HG02678 (cell line): ENCODE results near the gene WFS1.

Experiments
- ATAC-seq: cut with Tn5 transposase; IDR thresholded peaks from one replicate; pipeline ENCODE4 v1.9.1; 2021; ENCODE audit warnings: mild to moderate bottlenecking, moderate library complexity; ENCODE audit not compliant: unreplicated experiment

Gene WFS1

DNA sequence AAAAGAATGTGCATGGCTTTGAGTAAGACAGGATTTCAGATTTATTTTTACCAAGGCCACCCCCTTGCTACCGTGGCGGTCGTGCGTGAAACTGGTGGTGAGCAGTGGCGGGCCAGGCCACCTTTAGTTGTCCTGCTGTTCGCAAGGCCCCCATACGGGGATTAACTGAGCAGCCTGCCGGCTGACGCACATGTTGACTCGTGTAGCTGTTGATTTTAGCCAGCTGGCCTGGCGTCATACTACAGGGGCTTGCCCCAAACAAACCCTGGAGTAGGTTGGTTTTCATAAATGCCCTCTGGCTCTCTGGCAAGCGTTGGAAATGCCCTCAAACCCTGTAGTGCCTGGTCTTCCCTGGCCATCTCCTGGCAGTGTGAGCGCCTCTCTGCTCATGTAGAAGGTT is 28.4 kb downstream of the WFS1 start:
- no peak for ATAC-seq

DNA sequence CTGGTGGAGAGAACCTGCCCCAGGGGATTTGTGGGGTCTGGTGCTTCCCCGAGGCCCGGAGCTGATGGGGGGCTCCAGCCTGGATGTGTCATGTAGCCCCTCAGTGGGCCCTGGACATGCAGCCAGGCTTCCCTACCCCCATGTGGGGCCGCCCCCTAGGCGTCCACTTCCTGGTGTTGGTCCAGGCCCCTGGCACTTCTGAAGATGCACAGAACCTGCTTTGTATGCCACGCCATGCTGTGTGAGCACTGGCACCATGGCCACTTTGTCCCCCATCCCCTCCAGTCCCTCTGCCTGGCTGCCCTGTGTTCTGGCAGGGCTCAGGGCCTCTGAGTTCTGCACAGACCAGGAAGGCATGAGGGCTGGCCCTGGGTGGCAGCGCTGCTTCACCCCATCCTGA is 29.2 kb downstream of the WFS1 start:
- ATAC-seq: no peak

DNA sequence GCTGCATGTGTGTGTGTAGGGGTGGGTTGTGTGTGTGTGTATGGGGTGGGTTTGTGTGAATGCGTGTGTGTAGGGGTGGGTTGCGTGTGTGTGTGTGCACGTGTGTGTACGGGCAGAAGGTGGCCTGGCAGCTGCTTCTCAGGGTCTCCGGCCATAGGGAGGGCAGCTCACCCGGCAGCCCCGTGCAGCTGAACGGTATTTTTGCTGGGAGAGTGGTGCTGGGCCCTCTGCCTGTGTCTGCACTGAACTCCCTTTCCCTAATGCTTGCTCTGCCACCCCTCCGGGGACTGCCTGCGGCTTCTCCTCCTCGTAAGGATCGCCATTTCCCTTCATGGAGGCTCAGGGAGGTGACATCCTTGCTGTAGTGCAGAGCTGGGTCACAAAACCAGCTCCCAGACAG is 30.2 kb downstream of the WFS1 start:
- ATAC-seq: no peak

DNA sequence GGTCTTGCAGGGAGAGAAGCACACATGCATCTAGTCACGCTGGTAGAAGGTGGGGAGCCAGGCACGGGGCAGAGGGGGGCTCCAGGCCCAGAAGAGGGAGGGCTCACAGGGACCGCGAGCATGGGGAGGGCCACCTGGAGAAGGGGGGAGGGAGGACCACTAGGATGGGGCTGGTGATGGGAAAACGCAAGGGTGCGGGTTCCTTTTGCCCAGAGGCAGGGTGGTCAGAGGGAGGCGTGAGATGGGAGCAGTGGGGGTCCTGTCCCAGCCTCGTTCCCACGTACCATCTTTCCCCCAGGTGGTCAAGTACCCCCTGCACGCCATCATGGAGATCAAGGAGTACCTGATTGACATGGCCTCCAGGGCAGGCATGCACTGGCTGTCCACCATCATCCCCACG is 30.7 kb downstream of the WFS1 start:
- no peak for ATAC-seq

DNA sequence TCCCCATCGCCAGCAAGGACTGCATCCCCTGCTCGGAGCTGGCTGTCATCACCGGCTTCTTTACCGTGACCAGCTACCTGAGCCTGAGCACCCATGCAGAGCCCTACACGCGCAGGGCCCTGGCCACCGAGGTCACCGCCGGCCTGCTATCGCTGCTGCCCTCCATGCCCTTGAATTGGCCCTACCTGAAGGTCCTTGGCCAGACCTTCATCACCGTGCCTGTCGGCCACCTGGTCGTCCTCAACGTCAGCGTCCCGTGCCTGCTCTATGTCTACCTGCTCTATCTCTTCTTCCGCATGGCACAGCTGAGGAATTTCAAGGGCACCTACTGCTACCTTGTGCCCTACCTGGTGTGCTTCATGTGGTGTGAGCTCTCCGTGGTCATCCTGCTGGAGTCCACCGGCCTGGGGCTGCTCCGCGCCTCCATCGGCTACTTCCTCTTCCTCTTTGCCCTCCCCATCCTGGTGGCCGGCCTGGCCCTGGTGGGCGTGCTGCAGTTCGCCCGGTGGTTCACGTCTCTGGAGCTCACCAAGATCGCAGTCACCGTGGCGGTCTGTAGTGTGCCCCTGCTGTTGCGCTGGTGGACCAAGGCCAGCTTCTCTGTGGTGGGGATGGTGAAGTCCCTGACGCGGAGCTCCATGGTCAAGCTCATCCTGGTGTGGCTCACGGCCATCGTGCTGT is 31.5 kb downstream of the WFS1 start:
- no peak for ATAC-seq

DNA sequence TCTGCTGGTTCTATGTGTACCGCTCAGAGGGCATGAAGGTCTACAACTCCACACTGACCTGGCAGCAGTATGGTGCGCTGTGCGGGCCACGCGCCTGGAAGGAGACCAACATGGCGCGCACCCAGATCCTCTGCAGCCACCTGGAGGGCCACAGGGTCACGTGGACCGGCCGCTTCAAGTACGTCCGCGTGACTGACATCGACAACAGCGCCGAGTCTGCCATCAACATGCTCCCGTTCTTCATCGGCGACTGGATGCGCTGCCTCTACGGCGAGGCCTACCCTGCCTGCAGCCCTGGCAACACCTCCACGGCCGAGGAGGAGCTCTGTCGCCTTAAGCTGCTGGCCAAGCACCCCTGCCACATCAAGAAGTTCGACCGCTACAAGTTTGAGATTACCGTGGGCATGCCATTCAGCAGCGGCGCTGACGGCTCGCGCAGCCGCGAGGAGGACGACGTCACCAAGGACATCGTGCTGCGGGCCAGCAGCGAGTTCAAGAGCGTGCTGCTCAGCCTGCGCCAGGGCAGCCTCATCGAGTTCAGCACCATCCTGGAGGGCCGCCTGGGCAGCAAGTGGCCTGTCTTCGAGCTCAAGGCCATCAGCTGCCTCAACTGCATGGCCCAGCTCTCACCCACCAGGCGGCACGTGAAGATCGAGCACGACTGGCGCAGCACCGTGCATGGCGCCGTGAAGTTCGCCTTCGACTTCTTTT is 32.2 kb downstream of the WFS1 start:
- no peak for ATAC-seq

DNA sequence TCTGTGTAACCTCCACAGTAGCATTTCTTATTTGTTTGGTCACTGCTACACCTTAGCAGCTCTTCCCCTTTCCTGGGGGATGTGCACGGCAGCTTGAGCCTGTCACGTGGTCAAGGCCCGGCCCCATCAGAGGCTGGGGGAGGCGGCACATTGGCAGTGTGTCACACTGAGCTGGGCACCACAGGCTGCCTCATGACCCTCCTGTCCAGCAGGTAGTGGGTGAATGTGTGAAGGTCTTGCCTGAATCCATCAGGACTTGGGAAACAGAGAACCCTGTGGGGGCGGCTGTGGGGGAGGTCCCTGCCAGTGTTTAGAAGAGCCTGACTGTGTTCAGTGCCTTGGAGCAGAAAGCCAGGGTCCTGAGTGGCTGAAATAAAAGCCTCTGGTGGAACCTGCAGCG is 33.2 kb downstream of the WFS1 start:
- ATAC-seq: no peak

DNA sequence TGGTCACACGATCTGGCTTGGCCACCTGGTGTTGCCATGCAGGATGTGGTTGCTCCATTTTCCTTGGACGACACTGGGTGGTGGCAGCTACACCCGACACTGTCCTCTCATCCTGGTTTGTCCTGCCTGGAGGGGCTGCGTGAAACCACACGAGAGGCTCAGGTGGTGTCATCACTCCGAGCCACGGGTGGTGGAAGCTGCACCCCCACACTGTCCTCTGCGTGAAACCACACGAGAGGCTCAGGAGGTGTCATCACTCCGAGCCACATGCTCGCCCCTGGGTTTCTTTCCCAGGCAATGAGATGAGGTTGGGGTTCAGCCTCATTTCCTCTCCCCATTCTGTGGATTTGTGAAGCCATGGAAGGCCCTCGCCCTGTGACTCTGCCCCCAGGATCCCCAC is 34.3 kb downstream of the WFS1 start:
- ATAC-seq: no peak

DNA sequence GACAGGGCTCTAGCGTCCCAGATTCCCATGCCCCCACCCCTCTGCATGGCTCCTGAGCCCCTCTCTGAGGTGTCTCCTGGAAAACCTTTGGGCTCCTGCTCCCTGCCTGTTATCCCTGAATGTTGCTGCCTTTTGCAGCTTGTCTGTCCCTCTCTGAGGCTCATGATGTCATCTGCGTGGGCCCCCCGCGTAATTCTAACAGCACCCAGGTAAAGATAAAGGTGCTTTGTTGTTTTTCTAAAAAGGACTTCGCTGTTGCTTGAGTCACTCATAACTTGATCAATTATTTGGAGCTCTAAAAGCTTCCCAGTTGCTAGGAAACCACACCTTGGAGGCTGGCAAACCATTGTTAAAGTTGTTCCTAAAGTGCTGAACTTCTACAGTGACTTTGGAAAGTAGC is 36.6 kb downstream of the WFS1 start:
- ATAC-seq: no peak

DNA sequence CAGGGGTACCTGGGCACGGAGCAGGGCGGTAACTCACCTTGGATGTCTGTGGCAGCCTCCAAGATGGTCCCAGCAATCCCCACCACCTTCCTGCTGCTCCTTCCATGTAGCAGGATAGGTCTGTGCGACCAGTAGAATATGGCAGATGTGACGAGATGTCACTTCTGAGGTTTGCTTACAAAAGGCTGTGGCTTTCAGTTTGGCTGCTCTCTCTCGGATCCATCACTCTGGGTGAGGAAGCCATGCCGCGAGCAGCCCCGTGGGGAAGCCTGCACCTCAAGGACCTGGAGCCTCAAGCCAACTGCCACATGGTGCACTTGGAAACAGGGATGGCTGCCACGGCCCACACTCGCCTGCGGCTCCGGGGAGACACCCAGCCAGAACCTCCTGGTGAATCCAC is 37.6 kb downstream of the WFS1 start:
- no peak for ATAC-seq

DNA sequence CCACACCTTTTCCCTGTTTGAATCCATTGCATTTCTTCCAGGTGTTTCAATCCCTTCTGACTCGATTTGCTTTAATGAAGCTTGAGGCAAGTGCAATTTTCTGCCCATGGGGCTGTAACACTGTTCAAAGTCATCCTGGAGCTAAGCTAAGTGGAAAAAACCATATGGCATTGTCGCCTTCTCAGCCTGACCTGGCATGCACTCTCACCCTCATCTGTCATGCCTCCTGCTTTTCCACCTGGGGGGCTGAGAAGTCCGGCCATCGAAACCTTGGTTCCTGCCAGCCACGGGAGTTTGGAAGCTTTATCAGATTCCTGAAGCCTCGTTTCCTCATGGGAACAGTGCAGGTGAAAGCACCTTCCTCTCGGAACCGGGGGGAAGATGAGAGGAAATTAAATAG is 38.2 kb downstream of the WFS1 start:
- ATAC-seq: no peak

DNA sequence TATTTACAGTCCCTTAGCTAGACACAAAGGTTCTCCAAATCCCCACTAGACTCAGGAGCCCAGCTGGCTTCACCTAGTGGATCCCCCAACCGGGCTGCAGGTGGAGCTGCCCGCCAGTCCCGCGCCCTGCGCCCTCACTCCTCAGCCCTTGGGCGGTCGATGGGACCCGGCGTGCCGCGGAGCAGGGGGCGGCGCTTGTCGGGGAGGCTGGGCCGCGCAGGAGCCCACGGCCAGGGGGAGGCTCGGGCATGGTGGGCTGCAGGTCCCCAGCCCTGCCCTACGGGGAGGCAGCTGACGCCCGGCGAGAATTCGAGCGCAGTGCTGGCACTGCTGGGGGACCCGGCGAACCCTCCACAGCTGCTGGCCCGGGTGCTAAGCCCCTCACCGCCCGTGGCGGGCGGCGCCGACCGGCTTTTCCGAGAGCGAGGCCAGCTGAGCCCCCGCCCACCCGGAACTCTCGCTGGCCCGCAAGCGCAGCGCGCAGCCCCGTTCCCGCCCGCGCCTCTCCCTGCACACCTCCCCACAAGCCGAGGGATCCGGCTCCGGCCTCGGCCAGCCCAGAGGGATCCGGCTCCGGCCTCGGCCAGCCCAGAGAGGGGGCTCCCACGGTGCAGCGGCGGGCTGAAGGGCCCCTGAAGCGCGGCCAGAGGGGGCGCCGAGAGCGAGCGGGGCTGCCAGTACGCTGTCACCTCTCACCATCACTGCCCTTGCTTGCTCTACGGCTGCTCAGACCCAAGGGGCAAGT is 39.4 kb downstream of the WFS1 start:
- ATAC-seq: no peak

DNA sequence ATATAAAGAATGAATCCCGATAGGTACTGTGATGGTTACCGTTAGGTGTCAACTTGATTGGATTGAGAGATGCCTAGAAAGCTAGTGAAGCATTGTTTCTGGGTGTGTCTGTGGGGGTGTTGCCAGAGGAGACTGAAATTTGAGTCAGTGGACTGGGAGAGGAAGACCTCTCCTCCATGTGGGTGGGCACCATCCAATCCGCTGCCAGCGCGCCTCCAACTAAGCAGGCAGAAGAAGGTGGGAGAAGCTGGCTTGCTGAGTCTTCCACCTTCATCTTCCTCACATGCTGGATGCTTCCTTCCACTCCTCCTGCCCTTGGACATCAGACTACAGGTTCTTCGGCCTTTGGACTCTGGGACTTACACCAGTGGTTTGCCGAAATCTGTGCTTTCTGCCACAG is 40.1 kb downstream of the WFS1 start:
- ATAC-seq: no peak

DNA sequence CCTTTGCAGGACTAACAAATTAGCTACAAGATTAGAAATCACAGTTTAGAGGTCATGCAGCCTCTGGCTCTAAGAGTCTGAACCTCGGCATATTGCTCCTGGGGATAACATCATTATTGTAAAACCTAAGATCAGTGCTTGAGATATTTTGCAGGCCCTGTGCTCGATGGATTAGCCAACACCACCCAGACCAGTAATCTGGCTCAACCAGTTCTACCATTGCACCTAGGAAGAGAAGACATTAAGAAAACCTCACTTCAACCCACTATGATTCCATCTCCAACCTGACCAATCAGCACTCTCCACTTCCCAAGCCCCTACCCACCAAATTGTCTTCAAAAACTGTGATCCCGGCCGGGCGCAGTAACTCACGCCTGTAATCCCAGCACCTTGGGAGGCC is 43.6 kb downstream of the WFS1 start:
- no peak for ATAC-seq

DNA sequence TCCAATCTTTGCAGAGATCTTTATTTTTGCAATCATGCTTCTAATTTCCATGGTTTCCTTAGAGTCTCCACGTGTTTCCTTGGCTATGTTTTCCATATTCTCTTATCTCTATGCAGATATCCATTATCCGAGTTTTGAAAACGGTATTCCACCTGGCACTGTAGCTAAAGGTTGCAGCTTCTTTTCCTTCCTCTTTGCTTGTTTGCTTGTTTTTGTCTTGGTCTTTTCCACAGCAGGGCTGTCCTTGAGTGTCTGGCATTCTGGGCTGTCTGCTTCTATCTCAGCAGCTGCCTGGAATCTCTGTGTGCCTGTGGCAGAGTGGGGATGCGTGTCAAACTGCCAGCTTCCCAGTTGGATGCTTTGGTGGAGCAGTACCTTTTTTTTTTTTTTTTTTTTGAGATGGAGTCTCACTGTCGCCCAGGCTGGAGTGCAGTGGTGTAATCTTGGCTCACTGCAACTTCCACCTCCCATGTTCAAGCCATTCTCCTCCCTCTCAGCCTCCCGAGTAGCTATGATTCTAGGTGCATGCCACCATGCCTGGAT is 46.9 kb downstream of the WFS1 start:
- ATAC-seq: no peak

DNA sequence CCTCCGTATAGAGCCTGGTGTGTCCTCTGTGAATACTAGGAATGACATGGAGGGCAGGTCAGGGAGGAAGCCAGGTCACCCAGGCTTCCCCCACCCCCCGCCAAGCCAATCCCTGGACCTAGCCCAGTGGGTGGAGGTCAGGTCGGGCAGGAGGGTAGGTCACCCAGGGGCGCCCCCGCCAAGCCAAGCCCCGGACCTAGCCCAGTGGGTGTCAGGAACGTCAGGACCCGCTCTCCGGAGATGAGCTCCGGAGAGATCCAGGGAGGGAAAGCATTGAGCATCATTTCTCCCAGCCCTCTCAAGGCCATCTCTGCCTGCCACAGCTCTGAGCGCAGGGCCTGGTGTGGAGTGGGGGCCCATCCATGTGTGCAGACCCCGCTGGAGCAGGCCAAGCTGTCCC is 48.6 kb downstream of the WFS1 start:
- no peak for ATAC-seq

DNA sequence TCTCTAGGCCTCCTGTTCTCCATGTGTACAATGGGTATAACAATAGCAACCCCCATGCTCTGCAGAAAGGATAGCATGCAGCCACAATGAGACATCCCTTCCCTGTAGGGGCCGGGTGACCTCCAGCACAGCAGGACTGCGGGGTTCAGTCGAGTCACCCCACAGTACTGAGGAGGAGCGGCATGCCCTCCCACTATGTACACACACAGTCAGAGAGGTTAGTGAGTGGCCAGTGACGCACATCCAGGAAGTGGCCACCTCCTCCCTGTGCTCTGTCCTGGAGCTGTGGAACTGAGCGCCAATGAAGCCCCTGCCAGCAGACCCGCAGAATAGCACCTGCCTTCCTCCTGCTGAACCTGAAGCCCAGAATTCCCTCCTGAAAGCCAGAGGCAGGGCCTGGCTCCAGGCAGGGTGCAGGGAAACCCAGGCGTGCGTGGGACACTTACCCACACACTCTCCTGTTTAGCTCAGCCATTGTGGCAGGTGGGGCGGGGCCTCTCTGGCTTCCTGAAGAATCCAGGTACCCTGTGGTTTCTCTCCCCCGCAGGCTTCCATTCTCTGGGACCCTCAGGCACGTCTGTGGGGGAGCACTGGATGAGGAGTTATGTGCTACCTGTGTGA is 50.0 kb downstream of the WFS1 start:
- no peak for ATAC-seq

DNA sequence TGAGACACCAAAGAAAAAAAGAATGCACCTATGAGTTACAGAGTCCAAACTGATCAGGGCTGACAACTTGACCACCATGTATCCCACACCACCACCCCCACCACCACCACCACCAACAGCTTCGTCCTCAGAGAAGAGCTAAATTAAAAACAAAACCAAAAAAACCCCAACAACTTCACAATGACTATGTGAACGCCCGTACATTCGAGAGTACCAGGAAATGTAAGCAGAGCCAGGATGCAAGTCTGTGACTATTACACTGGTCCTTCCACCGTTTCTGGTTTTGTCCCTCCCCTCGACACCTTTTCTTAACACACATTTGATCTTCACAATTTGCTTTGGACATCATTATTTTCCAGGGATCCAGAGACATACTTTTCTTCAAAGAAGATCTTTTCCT is 51.0 kb downstream of the WFS1 start:
- ATAC-seq: no peak

DNA sequence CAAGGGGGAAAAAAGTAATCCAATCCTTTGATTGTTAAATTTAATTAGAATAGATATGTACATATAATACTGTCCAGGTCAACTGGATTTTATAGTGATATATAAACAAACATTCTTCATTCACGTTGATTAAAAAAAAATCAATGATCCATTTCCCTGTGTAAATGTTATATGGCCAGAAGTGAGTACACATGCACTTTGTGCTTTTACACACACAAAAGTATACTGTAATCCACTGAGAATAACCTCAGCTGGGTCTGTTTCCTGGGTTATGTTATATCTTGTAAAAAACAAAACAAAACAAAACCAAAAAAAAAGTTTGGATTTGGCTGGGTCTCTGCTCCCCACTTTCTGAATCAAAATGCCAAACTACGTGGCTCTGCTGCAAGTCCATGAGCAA is 51.7 kb downstream of the WFS1 start:
- ATAC-seq: no peak

DNA sequence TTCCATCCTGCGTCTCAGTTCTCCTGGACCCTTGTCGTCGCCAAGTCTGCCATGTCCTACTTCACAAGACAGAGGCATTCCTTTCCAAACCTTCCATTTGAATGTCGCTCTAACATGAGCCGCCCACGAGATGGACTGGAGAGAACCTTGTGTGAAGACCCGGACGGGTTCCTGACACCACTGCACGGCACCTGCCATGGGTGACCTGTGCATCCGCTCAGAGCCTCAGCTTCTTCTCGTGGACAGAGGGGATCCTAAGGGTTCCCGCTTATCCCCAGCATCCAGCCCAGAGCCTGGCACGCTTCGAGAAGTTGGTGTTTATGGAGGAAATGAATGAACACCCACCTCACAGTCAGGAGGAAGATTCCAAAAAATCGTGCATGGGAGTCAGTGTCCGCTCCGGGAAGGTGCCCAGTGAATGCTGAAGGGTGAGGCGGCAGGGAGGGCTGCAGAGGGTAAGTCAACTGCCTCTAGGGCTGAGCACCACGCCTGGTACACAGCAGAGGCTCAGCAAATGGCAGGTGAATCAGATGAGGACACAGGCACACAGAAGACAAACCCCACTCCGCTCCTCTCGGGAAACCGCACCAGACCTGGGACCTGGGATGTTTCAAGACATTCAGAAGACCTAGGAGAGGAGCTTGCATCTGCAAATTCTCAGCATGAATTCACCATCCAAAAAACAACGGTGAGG is 52.6 kb downstream of the WFS1 start:
- ATAC-seq: no peak
